Measurements from ENCODE around the gene GPR157.

DNA sequence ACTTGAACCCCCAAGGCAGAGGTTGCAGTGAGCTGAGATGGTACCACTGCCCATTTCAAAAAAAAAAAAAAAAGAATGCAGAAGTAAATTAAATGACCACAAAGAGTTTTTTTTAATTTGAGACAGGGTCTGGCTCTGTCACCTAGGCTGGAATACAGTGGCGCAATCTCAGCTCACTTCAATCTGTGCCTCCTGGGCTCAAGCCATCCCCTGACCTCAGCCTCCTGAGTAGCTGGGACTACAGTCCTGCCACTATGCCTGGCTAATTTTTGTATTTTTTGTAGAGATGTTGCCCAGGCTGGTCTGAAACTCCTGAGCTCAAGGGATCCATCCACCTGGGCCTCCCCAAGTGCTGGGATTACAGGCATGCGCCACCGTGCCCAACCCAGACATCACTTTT is 20.2 kb upstream of the GPR157 start:
- TF ChIP-seq, protein P1, sequence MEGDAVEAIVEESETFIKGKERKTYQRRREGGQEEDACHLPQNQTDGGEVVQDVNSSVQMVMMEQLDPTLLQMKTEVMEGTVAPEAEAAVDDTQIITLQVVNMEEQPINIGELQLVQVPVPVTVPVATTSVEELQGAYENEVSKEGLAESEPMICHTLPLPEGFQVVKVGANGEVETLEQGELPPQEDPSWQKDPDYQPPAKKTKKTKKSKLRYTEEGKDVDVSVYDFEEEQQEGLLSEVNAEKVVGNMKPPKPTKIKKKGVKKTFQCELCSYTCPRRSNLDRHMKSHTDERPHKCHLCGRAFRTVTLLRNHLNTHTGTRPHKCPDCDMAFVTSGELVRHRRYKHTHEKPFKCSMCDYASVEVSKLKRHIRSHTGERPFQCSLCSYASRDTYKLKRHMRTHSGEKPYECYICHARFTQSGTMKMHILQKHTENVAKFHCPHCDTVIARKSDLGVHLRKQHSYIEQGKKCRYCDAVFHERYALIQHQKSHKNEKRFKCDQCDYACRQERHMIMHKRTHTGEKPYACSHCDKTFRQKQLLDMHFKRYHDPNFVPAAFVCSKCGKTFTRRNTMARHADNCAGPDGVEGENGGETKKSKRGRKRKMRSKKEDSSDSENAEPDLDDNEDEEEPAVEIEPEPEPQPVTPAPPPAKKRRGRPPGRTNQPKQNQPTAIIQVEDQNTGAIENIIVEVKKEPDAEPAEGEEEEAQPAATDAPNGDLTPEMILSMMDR (IDR thresholded peaks at IDR 0.05) = no peak
- TF ChIP-seq POLR2A (IDR thresholded peaks at IDR 0.05) (no peak), POLR2AphosphoS5 (IDR thresholded peaks at IDR 0.05) (no peak)

Data from upper lobe of left lung (tissue), 4 donors.